Germinal center (tissue), 1 donor: Measurements from ENCODE around the gene MEIS3.

ENCODE experiments used
- DNase-seq: peaks from one replicate; pipeline ENCODE4 v3.0.0; 2012; ENCODE audit warnings: mixed read lengths, low spot score

MEIS3 gene

DNA sequence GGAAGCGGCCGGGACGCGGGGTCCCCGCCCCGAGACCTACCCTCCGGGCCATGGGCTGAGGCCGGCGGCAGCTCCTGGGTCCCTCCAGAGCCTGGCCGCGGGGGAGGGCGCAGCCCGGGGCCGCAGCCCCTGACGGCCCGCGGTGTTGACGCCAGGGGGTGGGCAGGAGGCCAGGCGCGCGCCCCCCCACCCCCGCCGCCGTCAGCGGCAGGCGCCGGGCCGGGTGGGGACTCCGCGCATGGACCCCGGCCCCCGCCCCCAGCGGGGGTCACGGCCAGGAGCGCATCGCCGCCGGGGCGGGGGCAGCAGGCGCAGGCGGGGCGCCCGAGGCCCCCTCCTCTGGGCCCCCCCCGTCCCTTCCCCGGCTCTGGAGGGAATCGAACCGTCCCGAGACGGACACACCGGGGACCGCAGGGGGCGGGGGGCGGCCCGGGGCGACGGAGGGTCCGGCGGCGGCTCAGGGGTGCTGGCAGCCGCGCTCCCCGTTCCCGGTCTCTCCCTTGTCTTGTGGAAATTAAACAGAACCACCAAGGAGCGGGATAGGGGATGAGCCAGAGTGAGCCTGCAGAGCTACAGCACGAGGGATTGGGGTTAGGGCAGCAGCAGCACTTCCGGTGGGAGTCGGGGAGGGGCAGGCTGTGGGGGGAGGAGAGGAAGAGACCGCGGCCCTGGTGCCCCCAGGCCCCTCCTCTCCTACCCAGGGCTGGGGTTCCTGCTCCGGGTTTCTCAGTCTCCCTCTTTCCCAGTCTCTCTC lies at the start of gene MEIS3:
TSS of gene MEIS3 (minus strand) at position 498 of the 754 bp plus-strand sequence. CDS start at position 52, 446 bp downstream.
- DNase-seq = no peak

GRCh38 chr19:47467914-47468313 lies 48.6 kb upstream of the MEIS3 start:
- DNase-seq = no peak

GRCh38 chr19:47465957-47466356 lies 46.6 kb upstream of the MEIS3 start:
- no peak for DNase-seq

DNA sequence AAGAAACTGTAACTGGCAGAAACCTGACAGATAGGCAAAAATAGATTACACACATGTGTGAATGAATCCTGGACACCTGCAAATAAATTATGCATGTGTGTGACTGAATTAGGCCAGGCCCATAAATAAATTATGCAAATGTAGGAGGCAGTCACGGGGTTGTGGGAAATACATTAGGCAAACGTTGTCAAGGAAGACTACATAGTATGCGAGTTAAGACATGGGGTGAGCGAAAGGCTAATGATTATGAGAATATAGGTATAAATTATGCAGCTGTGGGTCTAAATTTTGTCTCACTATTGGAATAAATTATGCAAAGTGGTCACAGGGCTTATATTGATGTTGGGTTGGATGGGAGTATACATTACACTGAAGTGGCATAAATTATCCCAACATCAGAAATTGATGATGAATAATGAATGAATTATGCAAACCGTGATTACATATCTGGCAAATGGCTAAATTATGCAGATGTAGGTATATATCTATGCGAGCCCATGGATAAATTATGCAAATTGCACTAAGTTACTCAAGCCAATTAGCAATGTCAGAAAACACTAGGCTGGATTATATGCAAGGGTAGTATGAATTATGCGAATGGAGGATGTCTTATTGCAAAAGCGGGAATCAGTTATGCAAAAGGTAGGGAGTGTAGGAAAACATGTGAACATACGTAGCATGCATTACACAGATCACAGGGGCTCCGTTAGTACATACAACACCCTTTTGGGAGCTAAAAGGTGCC lies 45.5 kb upstream of the MEIS3 start:
- no peak for DNase-seq

- DNase-seq = no peak
Observed at GRCh38 chr19:47461876-47462275, 42.5 kb upstream of the MEIS3 start.

DNA sequence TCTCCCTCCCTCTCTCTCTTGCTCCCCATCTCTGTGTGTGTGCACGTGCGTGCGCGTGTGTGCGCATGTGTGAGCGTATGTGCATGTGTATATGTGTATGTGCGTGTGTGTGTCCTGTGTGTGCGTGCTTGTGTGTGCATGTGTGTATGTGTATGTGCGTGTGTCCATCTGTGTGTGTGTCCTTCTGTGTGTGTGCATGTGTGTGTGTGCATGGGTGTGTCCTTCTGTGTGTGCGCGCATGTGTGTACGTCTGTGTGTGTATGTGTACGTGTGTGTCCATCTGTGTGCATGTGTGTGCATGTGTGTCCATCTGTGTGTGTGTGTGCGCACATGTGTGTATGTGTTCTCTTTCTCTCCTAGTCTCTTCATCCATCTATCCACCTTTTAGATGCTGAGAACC lies 40.1 kb upstream of the MEIS3 start:
- no peak for DNase-seq

DNA sequence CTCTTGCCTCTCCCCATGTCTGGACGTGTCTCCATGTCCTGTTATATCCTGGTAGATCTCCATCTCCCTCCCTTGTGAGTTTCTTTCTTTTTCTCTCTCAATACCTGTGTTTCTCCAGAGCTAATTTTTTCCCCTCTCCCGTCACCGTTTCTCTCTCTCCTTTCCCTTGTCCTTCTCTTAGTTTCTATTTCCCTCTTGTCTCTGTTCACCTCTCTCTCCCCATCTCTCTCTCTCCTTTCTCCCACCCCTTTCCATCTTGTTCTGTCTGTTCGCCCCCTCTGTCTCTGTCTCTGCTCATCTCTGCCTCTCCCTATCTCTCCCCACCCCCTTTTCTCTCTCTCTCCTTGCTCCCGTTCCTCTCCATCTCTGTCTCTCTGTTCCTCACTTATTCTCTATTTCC lies 39.3 kb upstream of the MEIS3 start:
- no peak for DNase-seq

- no peak for DNase-seq
Observed at GRCh38 chr19:47456721-47457474, 37.6 kb upstream of the MEIS3 start.

- DNase-seq = no peak
Observed at GRCh38 chr19:47450478-47450877, 31.2 kb upstream of the MEIS3 start.

DNA sequence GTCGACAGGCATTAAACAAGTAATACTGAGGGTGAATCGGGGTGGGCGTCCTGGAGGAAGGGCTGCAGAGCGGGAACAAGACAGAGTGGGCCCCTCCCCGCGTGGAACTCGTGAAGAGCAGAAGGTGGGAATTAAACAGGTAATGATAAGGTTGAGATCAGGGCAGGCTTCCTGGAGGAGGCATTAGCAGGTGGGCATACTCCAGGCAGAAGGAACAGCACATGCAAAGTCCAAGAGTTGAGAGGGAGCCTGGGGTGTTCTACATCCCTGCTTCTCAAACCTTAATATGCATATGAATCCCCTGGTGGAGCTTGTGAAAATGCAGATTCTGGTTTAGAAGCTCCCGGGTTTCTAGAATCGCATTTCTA lies 29.0 kb upstream of the MEIS3 start:
- DNase-seq = no peak

GRCh38 chr19:47447470-47448359 lies 28.4 kb upstream of the MEIS3 start:
- DNase-seq = peak; percentile 44

DNA sequence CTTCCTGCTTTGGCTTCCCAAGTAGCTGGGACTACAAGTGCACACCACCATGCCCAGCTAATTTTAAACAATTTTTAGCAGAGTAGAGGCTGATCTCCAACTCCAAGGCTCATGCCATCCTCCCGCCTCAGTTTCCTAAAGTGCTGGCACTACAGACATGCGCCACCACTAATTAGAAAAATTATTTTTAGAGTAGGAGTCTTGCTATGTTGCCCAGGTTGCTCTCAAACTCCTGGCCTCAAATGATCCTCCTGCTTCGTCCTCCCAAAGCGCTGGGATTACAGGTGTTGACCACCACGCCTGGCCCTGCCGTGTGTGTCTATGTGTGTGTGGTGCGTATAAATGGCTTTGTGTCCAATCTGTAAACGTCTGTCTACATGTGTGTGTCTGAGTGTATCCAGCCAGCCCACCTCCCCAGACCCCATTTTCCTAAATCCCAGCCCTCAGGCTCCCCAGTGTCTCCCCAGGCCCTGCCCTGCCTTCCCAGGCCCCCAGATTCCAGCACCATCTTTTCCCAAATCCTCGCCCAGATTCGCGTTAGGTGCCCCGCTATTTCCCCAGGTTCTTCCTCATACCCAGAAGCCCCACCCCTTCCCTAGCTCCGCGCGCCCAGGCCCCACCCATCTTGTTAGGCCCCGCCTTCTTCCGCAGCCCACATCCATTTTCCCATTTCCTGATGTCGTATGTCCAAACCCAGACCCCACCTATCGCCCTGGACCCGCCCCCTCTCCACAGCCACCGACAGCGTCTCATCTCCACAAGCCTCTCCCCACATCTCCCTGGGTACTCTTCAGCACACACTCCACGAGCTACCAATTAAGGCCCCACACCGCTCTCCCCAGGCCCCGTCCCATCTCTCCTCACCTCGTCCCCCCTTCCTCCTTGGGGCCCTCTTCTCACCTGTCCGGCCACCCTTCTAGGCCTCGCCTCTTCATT lies 27.5 kb upstream of the MEIS3 start:
- no peak for DNase-seq

- DNase-seq = peak; percentile 44
Observed at GRCh38 chr19:47445937-47446402, 26.6 kb upstream of the MEIS3 start.

DNA sequence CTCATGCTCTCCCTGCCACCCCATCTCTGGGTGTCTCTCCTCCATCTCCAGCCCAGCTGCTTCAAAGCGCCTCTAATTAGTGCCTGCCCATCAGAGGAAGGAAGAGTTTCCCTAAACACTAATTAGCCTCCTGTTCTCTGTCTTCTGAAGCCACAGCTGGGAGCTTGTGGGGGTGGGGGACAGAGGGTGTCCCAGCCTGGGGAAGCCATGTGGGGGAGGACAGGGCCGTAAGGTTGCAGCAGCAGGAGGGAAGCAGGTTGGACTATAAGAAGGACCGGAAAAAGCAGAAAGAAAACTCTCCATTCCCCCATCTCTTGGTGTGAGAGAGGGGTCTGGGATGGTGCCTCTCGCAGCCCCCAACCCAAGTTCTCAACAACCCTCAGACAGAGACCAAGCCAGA lies 26.2 kb upstream of the MEIS3 start:
- DNase-seq = no peak

- no peak for DNase-seq
Observed at GRCh38 chr19:47444388-47444821, 25.1 kb upstream of the MEIS3 start.

- no peak for DNase-seq
Observed at GRCh38 chr19:47443331-47443730, 24.0 kb upstream of the MEIS3 start.

DNA sequence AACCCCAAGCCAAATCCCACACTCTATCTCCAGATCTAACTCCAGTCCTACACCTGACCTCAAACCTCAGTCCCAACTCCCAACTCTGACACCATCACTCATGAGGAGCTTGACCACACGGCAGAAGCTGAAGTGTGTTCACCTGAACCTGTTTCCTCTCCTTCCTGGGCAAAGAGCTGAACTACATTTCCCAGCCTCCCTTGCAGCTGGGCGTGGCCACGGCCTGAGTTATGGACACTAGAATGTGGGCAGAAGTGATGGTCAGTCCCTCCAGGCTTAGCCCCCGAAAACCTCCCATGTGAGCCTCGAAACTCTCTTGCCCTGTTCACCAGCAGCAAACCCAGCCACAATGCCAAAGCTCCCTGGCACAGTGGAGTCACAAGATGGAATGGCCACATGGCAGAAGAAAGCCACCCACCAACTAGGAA lies 19.5 kb upstream of the MEIS3 start:
- DNase-seq = no peak

DNA sequence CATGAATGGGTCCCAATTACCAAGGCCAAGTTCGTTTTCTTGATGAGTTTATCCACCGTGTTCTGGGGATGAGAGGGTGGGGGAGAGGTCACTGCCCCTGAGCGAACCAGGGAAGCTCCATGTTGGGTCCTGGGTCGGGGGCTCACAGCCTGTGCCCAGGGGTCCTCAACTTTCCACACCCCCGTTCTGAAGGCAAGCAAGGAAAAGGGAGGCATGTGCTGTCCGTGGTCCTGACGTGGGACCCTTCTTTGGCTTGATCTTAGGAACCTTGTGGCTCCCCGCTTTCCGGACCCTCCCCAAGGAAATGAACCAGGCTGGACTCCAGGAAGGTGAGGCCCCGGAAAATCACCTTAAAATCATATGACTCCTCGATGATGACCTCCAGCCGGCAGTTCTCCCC lies 18.2 kb upstream of the MEIS3 start:
- no peak for DNase-seq

DNA sequence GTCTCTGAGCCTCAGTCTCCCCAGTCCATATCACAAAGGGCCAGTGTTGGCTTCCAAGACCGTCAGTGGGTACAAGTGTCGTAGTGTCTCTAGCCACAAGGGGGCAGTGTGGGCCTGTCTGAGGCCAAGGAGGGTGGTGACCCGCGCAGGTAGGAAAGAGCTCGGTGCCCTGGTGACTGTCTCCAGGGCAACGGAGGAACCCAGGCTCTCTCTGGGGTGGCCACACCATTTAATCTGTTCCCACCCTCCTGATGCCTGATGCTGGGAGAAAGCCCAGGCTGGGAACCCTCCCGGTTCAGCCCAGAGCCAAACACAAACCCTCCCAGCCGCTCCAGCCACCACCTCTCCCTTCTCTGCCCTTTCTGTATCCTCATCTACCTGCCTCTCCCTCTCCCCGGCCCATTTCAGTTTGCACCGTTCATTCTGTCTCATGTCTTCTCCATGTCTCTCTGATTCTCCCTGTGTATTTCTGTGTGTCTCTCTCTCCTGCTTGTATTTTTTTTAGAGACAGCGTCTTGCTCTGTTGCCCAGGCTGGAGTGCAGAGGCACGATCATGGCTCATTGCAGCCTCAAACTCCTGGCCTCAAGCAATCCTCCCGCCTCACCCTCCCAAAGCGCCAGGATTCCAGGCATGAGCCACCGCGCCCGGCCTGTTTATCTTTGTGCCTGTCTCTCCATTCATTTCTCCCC lies 17.5 kb upstream of the MEIS3 start:
- peak; percentile 80 for DNase-seq

DNA sequence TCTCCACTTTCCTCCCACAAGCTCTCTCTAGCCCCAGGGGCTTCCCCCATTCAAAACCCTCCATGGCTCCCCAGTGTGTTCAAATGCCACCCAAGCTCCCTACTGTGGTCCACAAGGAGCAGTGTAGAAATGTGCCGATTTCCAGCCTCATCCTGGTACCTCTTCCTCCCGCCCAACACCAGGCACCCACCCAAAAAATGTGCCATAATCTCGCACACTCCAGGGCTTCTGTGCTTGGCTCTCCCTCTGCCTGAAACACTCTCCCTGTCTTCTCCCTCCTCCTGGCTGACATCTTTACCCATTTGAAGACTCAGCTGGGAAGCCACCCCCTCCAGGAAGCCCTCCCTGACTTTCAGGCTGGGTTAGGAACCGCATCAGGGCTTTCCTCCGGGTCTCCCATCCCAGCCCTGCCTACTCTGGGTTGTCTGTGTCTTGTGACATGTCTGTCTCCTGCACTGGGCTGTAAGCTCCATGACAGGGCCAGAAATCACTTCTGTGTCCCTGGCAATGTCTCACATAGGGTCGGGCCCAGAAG lies 16.6 kb upstream of the MEIS3 start:
- no peak for DNase-seq
